Stimulated activated CD4-positive, alpha-beta T cell treated with anti-CD3 and anti-CD28 coated beads, Interleukin-12 subunit alpha, Interleukin-12 subunit beta, amount 100 ng/mL, for 4 hours (primary cell): ENCODE data around the gene TMEM43.
A peak's percentile ranks its signal among the peaks of the same experiment; 100 is the strongest.

Source experiments
- DNase-seq: peaks from one replicate; pipeline ENCODE4 v3.0.0-alpha.2; 2020

Gene TMEM43

GRCh38 chr3:14123308-14124222, 1.3 kb upstream of the TMEM43 start:
- no peak for DNase-seq

GRCh38 chr3:14124223-14124614, 633 bp upstream of the TMEM43 start:
- DNase-seq: peak; percentile 66

GRCh38 chr3:14125193-14126016, 553 bp downstream of the TMEM43 start:
- peak; percentile 59 for DNase-seq

- DNase-seq: no peak
Observed at GRCh38 chr3:14126017-14126886, 1.4 kb downstream of the TMEM43 start.

GRCh38 chr3:14126887-14127505, 2.1 kb downstream of the TMEM43 start:
- no peak for DNase-seq

- no peak for DNase-seq
Observed at GRCh38 chr3:14127516-14128161, 2.8 kb downstream of the TMEM43 start.

- DNase-seq: no peak
Observed at GRCh38 chr3:14128724-14129123, 3.9 kb downstream of the TMEM43 start.

- no peak for DNase-seq
Observed at GRCh38 chr3:14129296-14129695, 4.4 kb downstream of the TMEM43 start.

- DNase-seq: no peak
Observed at GRCh38 chr3:14130230-14130629, 5.4 kb downstream of the TMEM43 start.

GRCh38 chr3:14130707-14131106, 5.9 kb downstream of the TMEM43 start:
- no peak for DNase-seq

GRCh38 chr3:14131134-14131533, 6.3 kb downstream of the TMEM43 start:
- no peak for DNase-seq

GRCh38 chr3:14132120-14132519, 7.3 kb downstream of the TMEM43 start:
- DNase-seq: no peak

- no peak for DNase-seq
Observed at GRCh38 chr3:14132689-14133088, 7.8 kb downstream of the TMEM43 start.

- DNase-seq: no peak
Observed at GRCh38 chr3:14133188-14133800, 8.4 kb downstream of the TMEM43 start.

GRCh38 chr3:14133876-14134275, 9.0 kb downstream of the TMEM43 start:
- DNase-seq: no peak

- DNase-seq: no peak
Observed at GRCh38 chr3:14134291-14134690, 9.4 kb downstream of the TMEM43 start.

- no peak for DNase-seq
Observed at GRCh38 chr3:14135581-14135980, 10.7 kb downstream of the TMEM43 start.

GRCh38 chr3:14137004-14137403, 12.2 kb downstream of the TMEM43 start:
- no peak for DNase-seq

- no peak for DNase-seq
Observed at GRCh38 chr3:14137445-14137844, 12.6 kb downstream of the TMEM43 start.

- no peak for DNase-seq
Observed at GRCh38 chr3:14138109-14138877, 13.4 kb downstream of the TMEM43 start.
